AG10803 (cell line): ENCODE results near the gene MYRIP.

Experiments used
- DNase-seq: peaks from one replicate; pipeline ENCODE4 v3.0.0; 2010; ENCODE audit warnings: low read depth
- H3K4me3 ChIP-seq: 2 replicates; pipeline ENCODE4 v1.5.1; 2011; ENCODE audit warnings: mild to moderate bottlenecking, low read length, control low read depth
- TF ChIP-seq, protein P1 (sequence below): conservative IDR thresholded peaks from 2 replicates; pipeline ENCODE4 v1.5.1; 2011; ENCODE audit warnings: mild to moderate bottlenecking, low read length, control low read depth, inconsistent platforms

MYRIP gene

GRCh38 chr3:39839484-39839883 is 30.1 kb downstream of the MYRIP start:
- H3K4me3 ChIP-seq, result no peak overlapping the region
- TF ChIP-seq, protein P1, sequence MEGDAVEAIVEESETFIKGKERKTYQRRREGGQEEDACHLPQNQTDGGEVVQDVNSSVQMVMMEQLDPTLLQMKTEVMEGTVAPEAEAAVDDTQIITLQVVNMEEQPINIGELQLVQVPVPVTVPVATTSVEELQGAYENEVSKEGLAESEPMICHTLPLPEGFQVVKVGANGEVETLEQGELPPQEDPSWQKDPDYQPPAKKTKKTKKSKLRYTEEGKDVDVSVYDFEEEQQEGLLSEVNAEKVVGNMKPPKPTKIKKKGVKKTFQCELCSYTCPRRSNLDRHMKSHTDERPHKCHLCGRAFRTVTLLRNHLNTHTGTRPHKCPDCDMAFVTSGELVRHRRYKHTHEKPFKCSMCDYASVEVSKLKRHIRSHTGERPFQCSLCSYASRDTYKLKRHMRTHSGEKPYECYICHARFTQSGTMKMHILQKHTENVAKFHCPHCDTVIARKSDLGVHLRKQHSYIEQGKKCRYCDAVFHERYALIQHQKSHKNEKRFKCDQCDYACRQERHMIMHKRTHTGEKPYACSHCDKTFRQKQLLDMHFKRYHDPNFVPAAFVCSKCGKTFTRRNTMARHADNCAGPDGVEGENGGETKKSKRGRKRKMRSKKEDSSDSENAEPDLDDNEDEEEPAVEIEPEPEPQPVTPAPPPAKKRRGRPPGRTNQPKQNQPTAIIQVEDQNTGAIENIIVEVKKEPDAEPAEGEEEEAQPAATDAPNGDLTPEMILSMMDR, result no peak
- DNase-seq, result no peak

DNA sequence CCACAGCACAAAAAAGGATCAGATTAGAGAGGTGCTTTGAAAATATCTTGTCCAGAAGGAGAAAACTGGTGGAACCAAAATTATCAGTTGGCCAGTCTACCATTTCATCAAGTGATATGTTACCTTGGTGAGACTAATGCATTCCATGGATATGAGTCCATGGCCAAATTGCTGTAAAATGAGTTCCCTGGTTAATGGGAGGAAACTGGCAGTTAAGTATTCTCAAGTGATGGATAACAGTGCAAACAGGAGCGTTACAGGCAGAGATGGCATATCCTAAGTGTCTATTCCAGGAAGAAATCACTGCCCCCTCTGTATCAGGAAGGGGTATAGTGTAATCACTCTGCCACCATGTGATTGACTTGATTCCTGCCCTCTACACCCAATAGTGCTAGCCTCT is 34.0 kb downstream of the MYRIP start:
- DNase-seq, result no peak
- no peak overlapping the region for H3K4me3 ChIP-seq
- TF ChIP-seq, protein P1, result no peak

DNA sequence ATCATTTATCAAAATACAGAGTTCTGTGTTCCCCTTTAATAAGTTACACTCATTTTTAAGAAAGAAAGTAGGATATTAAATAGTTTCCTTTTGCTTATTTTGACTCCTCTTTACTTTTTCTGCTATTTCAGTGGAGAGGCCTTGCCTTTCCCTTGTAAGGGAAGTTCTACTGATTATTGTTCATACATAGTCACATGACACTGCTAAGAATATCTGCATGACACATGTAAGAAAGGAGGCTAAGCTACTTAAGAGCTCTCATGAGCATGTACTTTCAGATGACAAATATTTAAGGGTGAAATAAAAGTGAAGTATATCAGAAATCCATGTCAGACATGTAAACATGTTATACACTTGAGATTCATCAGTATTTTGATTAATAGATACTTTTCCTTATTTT is 39.0 kb downstream of the MYRIP start:
- no peak overlapping the region for H3K4me3 ChIP-seq
- TF ChIP-seq, protein P1, result no peak
- DNase-seq, result no peak

DNA sequence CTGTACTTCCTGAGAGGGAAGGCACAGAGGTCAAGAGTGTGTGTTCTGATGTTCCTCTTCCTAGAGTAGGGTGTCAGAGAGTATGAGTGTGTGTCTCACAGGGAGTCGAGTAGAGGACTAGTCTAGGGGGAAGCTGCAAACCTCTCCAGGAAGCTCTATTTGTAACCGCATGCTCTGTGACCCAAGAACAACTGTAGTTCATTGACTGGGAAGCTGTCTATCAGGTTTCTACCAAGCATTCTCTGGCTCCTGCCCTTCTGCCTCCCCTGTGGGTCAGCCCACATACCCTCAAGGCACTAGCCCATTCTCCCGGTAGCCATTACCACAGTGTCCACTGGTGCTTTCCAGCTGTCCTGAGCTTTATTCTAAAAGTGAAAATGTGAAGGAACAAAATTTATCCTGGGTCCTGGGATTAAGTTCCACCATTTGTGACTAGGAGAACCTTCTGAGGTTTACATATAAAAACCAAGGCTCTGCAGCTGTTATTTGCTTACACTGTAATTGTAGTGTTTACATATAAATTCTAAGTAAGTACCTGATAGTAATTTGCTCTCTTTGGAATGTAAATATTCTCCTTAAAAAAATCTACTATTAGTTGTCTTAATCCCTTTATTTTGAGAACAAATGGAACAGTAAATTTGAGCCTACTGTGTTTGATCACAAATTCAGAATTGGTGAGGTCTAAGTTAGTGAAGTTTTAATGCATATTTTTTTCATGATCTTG is 40.7 kb downstream of the MYRIP start:
- no peak for DNase-seq
- TF ChIP-seq, protein P1, result no peak
- no peak overlapping the region for H3K4me3 ChIP-seq

GRCh38 chr3:39850716-39851032 is 41.3 kb downstream of the MYRIP start:
- no peak for DNase-seq
- H3K4me3 ChIP-seq, result no peak overlapping the region
- TF ChIP-seq, protein P1, result no peak

DNA sequence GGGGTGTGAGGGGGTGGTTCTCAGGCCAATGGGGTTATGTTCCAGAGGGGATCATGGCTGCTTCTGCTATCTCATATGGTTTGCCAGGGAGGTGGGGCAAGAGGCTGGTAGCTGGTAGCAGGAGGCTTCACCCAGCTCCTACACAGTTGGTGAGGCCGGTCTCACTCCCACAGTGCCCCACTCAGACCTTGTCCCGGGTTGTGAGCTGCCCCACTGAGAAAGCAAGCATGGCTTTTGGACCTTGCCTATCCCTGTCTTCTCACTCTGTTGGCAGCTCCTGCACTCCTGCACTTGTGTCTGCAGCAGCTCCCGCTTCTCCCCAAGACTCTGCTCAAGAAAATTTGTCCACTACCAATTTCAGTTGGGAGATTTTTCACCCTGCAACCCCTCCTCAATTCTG is 46.1 kb downstream of the MYRIP start:
- H3K4me3 ChIP-seq, result no peak overlapping the region
- DNase-seq, result no peak
- TF ChIP-seq, protein P1, result no peak

- no peak for DNase-seq
- TF ChIP-seq, protein P1, result no peak
- H3K4me3 ChIP-seq, result no peak overlapping the region
These were observed 60.5 kb downstream of the MYRIP start for GRCh38 chr3:39869890-39870289.
